ENCODE measurements around the gene RAD18.

Gene RAD18

DNA sequence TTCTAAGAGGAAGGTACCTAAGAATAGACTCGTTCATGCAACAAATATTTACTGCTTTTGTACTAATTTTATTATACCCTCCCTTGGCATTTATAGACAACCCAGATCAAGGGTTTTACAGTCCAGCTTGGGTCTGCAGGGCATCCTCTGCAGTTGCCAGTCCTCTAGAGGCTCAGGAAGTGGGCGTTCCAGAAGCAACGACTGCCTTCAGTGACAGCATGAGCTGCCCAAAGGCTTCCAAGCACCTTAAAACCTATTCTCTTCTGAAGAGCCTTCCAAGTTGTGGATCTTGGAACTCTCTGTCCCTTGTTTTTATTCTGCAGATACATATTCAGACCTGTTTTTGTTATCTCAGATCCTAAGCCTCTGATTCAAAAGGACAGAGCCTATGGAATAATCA lies 95.6 kb downstream of the RAD18 start:
- TF ChIP-seq TAF1 (IDR thresholded peaks at IDR 0.05; ENCODE audit: borderline replicate concordance, insufficient read depth, low read length) = no peak
- no peak for TF ChIP-seq FOXP2 (optimal IDR thresholded peaks at IDR 0.05; ENCODE audit: borderline replicate concordance, extremely low read depth, extremely low read length, insufficient read depth)
- TF ChIP-seq SIN3A (IDR thresholded peaks at IDR 0.05; ENCODE audit: borderline replicate concordance, insufficient read depth, low read length) = no peak
- TF ChIP-seq, protein P1, sequence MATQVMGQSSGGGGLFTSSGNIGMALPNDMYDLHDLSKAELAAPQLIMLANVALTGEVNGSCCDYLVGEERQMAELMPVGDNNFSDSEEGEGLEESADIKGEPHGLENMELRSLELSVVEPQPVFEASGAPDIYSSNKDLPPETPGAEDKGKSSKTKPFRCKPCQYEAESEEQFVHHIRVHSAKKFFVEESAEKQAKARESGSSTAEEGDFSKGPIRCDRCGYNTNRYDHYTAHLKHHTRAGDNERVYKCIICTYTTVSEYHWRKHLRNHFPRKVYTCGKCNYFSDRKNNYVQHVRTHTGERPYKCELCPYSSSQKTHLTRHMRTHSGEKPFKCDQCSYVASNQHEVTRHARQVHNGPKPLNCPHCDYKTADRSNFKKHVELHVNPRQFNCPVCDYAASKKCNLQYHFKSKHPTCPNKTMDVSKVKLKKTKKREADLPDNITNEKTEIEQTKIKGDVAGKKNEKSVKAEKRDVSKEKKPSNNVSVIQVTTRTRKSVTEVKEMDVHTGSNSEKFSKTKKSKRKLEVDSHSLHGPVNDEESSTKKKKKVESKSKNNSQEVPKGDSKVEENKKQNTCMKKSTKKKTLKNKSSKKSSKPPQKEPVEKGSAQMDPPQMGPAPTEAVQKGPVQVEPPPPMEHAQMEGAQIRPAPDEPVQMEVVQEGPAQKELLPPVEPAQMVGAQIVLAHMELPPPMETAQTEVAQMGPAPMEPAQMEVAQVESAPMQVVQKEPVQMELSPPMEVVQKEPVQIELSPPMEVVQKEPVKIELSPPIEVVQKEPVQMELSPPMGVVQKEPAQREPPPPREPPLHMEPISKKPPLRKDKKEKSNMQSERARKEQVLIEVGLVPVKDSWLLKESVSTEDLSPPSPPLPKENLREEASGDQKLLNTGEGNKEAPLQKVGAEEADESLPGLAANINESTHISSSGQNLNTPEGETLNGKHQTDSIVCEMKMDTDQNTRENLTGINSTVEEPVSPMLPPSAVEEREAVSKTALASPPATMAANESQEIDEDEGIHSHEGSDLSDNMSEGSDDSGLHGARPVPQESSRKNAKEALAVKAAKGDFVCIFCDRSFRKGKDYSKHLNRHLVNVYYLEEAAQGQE (IDR thresholded peaks at IDR 0.05; ENCODE audit: insufficient read depth in 1 of 2, low read depth in 2 of 2, low read length in 2 of 2) = no peak
- no peak for TF ChIP-seq POLR2AphosphoS5 (IDR thresholded peaks at IDR 0.05; ENCODE audit: low read depth, low read length)

DNA sequence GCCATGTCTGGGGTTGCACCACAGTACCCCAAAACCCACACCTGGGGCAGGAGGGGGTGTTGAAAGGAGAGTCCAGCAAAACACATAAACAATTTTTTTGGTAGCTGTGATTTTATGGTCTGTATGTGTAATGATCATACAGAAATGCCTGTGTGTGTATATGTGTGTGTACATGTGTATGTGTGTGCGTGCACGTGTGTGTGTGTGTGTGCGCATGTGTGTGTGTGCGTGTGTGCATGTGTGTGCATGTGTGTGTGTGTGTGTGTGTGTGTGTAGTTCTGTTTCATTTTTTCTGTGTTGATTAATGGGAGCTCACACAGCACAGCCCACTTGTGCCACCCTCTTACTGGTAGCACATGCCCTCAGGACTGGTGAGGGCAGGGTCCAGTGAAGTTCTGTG lies 97.6 kb downstream of the RAD18 start:
- no peak for TF ChIP-seq TAF1 (IDR thresholded peaks at IDR 0.05; ENCODE audit: borderline replicate concordance, insufficient read depth, low read length)
- TF ChIP-seq, protein P1 (IDR thresholded peaks at IDR 0.05; ENCODE audit: insufficient read depth in 1 of 2, low read depth in 2 of 2, low read length in 2 of 2) = no peak
- TF ChIP-seq FOXP2 (optimal IDR thresholded peaks at IDR 0.05; ENCODE audit: borderline replicate concordance, extremely low read depth, extremely low read length, insufficient read depth) = no peak
- no peak for TF ChIP-seq SIN3A (IDR thresholded peaks at IDR 0.05; ENCODE audit: borderline replicate concordance, insufficient read depth, low read length)

DNA sequence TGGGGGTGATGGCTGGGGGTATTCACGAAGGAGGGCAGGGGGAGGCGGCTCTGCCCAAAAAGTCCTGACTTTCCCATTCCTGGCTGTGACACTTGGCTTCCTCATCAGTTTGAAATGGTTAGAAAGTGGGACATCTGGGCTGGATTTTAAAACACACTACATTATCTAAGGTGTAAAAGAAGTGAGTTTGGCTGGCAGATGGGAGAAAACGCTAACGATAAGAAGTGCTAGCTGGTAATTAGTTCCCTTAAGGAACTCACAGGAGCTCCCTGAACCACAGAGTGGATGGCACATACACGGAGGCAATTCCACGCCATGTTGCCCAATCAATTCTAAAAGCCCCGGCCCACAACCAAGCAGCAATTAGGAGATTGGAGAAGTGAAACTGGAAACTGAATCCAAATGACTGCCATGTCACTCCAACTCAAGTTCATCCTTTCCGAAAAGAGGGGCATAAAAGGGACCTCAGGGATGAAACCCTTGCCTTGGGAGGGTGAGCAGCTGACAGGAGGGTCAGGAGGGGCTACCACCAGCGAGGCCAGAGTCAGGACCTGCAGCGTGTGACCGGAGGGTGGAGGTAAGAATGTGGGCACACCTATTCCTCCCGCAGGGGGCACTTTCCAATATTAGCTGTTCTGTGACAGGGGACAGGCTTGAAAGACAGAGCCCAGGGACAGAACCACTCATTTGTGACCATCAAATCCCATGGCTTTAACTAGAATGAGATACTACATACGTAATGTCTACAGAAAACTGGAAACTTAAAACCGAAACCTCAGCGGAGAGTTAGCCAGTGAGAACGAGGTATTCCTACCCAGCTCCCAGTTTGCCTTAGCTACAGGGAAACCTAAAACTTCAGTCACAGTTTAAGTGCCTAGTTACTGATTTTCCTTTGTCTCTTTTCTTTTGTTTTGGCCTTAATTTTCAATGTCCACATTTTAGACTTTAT lies 98.6 kb downstream of the RAD18 start:
- TF ChIP-seq SIN3A (IDR thresholded peaks at IDR 0.05; ENCODE audit: borderline replicate concordance, insufficient read depth, low read length) (no peak), POLR2AphosphoS5 (IDR thresholded peaks at IDR 0.05; ENCODE audit: low read depth, low read length) (no peak), TAF1 (IDR thresholded peaks at IDR 0.05; ENCODE audit: borderline replicate concordance, insufficient read depth, low read length) (no peak), FOXP2 (optimal IDR thresholded peaks at IDR 0.05; ENCODE audit: borderline replicate concordance, extremely low read depth, extremely low read length, insufficient read depth) (no peak)
- TF ChIP-seq, protein P1 (IDR thresholded peaks at IDR 0.05; ENCODE audit: insufficient read depth in 1 of 2, low read depth in 2 of 2, low read length in 2 of 2) = no peak

DNA sequence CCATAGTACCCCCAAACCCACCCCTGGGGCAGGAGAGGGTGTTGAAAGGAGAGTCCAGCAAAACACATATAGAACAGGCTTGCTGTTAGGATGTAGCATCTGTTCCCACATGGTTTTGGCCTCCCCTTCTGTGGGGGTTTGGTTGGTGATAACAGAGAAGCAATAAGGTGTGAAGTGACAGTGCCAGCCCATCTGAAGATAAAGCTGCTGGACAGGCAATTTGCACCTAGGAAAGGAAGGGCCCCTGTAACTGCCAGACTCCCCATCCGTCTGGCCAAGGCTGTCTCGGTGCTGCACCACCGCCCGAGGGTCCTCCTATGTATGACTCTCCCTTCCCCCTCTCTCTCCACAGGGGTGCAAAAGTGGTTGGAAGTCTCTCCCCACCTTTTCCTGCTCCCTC lies 99.4 kb downstream of the RAD18 start:
- TF ChIP-seq SIN3A (IDR thresholded peaks at IDR 0.05; ENCODE audit: borderline replicate concordance, insufficient read depth, low read length) (no peak), TAF1 (IDR thresholded peaks at IDR 0.05; ENCODE audit: borderline replicate concordance, insufficient read depth, low read length) (no peak)
- TF ChIP-seq, protein P1 (IDR thresholded peaks at IDR 0.05; ENCODE audit: insufficient read depth in 1 of 2, low read depth in 2 of 2, low read length in 2 of 2) = no peak
